HepG2 (cell line): ENCODE results near the gene MDH2. TPM values are rescaled to one million over a fixed set of nuclear protein-coding genes. Genes with fewer than 3 reads are reported as not detected.
A peak's percentile ranks its signal among the peaks of the same experiment; 100 is the strongest.

Experiments
- ATAC-seq: fragments of 200-7000 bp; cut with Tn5 transposase; 3 replicates; pipeline ENCODE4 v1.9.1; 2020; ENCODE audit warnings: mild to moderate bottlenecking, moderate library complexity
- BruUV-seq: library from RNA; stranded (reverse); fragments of 400-500 nt; replicated peaks from 2 replicates; lab custom pipeline; 2021; lab: Mats Ljungman, UMichigan
- CTCF ChIA-PET: fragments of 300-600 bp; formaldehyde crosslinking; extraction: SDS; loops from one replicate; lab custom pipeline; 2021; ENCODE audit warnings: low total read pairs, inconsistent platforms, low intra/inter-chr PET ratio; lab: Yijun Ruan, JAX
- POLR2A ChIA-PET: fragments of 350-600 bp; sonication (Branson Sonifier 250); formaldehyde crosslinking; loops from one replicate; lab custom pipeline; 2020; ENCODE audit warnings: antibody characterized with exemption, inconsistent platforms; lab: Yijun Ruan, JAX
- DNase-seq: peaks from one replicate; pipeline ENCODE4 v3.0.0-alpha.2; 2015; ENCODE audit warnings: low spot score
- FAIRE-seq: peaks from 3 replicates; lab custom pipeline; 2011; peaks lifted over from hg19 to GRCh38; lab: Jason Lieb, UNC
- H2AFZ ChIP-seq: one replicate; pipeline ENCODE4 v1.6.1; 2011; ENCODE audit warnings: low read length, inconsistent platforms
- H3K27ac ChIP-seq: fragments of 300-600 bp; 3 replicates; pipeline ENCODE4 v1.8.0; 2011; ENCODE audit warnings: mixed run types, mild to moderate bottlenecking, mixed read lengths, low read length, inconsistent platforms; ENCODE audit not compliant: insufficient read depth; ENCODE audit errors: extremely low read length
- H3K27me3 ChIP-seq, 2 experiments: fragments of 200-600 bp in 1 of 2; 2 replicates in 1 of 2; 3 replicates in 1 of 2; pipeline versions ENCODE4 v1.6.0 to v1.8.0; 2011; ENCODE audit warnings: low read length in 2 of 2, mild to moderate bottlenecking in 2 of 2, moderate library complexity in 2 of 2, inconsistent platforms in 1 of 2; ENCODE audit not compliant: insufficient read depth in 2 of 2, control insufficient read depth in 1 of 2
- H3K36me3 ChIP-seq, 2 experiments: fragments of 200-600 bp in 1 of 2; replicated peaks in 1 of 2; 2 replicates in 1 of 2; 3 replicates in 1 of 2; pipeline versions ENCODE4 v1.5.1 to v1.8.0; 2011; ENCODE audit warnings: low read length in 2 of 2, inconsistent platforms in 1 of 2; ENCODE audit not compliant: insufficient read depth in 2 of 2, control insufficient read depth in 1 of 2
- H3K4me1 ChIP-seq: 2 replicates; pipeline ENCODE4 v1.5.1; 2012; ENCODE audit warnings: low read length, inconsistent platforms; ENCODE audit not compliant: insufficient read depth
- H3K4me2 ChIP-seq: 2 replicates; pipeline ENCODE4 v1.6.0; 2011; ENCODE audit warnings: low read depth, low read length, inconsistent platforms
- H3K4me3 ChIP-seq, 3 experiments: fragments of 200-600 bp in 1 of 3; sonication (generic), shearing (Covaris generic) in 1 of 3; replicated peaks in 1 of 3; 2 replicates each; pipeline ENCODE4 v1.5.1; 2011 to 2016; ENCODE audit warnings: low read length in 3 of 3, inconsistent platforms in 2 of 3, low read depth in 2 of 3, mild to moderate bottlenecking in 2 of 3, control low read depth in 1 of 3, mixed read lengths in 1 of 3; ENCODE audit not compliant: insufficient read depth in 1 of 3
- H3K79me2 ChIP-seq: one replicate; pipeline ENCODE4 v1.6.1; 2011; ENCODE audit warnings: low read length, inconsistent platforms; ENCODE audit not compliant: insufficient read depth
- H3K9ac ChIP-seq: 2 replicates; pipeline ENCODE4 v1.6.0; 2011; ENCODE audit warnings: mild to moderate bottlenecking, low read depth, low read length, inconsistent platforms; ENCODE audit not compliant: insufficient read depth
- H3K9me3 ChIP-seq: 2 replicates; pipeline ENCODE4 v1.5.1; 2012; ENCODE audit warnings: mild to moderate bottlenecking, low read length
- H4K20me1 ChIP-seq: 2 replicates; pipeline ENCODE4 v1.6.0; 2011; ENCODE audit warnings: inconsistent platforms, mild to moderate bottlenecking, low read length, moderate library complexity; ENCODE audit not compliant: insufficient read depth
- AGO2 ChIP-seq: fragments of 200-400 bp; formaldehyde crosslinking; optimal IDR thresholded peaks from 2 replicates; pipeline ENCODE3; 2017; ENCODE audit warnings: mild to moderate bottlenecking, low read depth, low read length, moderate library complexity
- KMT2A ChIP-seq: sonication (generic); formaldehyde crosslinking; IDR thresholded peaks from 2 replicates; pipeline ENCODE4 v1.4.0; 2020; ENCODE audit warnings: missing genetic modification reagents
- MAFK ChIP-seq, 2 experiments: IDR thresholded peaks in 1 of 2; conservative IDR thresholded peaks in 1 of 2; 2 replicates each; pipeline ENCODE4 v1.6.1; 2011; ENCODE audit warnings: improper control_type of control experiment in 2 of 2, low read length in 2 of 2
- NR2C2 ChIP-seq: sonication (generic); formaldehyde crosslinking; IDR thresholded peaks from 2 replicates; pipeline ENCODE4 v1.4.0; 2020; ENCODE audit warnings: missing genetic modification reagents, mild to moderate bottlenecking, moderate library complexity, borderline replicate concordance
- RAD21 ChIP-seq: fragments of 450-650 bp; formaldehyde crosslinking; IDR thresholded peaks from 2 replicates; pipeline ENCODE4 v1.5.0; 2020; ENCODE audit warnings: mild to moderate bottlenecking
- RBFOX2 ChIP-seq: fragments of 200-400 bp; formaldehyde crosslinking; IDR thresholded peaks from 2 replicates; pipeline ENCODE4 v1.6.1; 2017; ENCODE audit warnings: low read depth, mild to moderate bottlenecking, low read length
- ZFX ChIP-seq: sonication (generic); formaldehyde crosslinking; IDR thresholded peaks from 2 replicates; pipeline ENCODE4 v1.4.0; 2020; ENCODE audit warnings: mild to moderate bottlenecking, low read depth, missing genetic modification reagents, moderate library complexity
- ZNF124 ChIP-seq: sonication (generic); formaldehyde crosslinking; IDR thresholded peaks from 2 replicates; pipeline ENCODE4 v1.4.0; 2020; ENCODE audit warnings: missing genetic modification reagents
- WGBS: methylation state at CpG from one replicate; pipeline ENCODE4 v1.1.6; 2017; ENCODE audit warnings: low lambda C conversion rate; 5-methylcytosine and 5-hydroxymethylcytosine counted together
- in situ Hi-C: cut with HindIII; loops from 2 replicates; pipeline ENCODE4 v1.10.0; 2017; ENCODE audit warnings: low pct_unique_long_range_greater_than_20kb; ENCODE audit not compliant: extremely low pct_ligation_motif_present
- intact Hi-C: fragments of 100-400 bp; cut with micrococcal nuclease; formaldehyde crosslinking; loops from one replicate; pipeline ENCODE4 v1.10.0; 2022; ENCODE audit not compliant: unreplicated experiment
- polyA plus RNA-seq, 8 experiments: library from polyadenylated mRNA; depleted of rRNA in 3 of 8; stranded (reverse) in 7 of 8; unstranded in 1 of 8; fragments of >200 nt; fragmentation: Illumina TruSeq in 4 of 8; extraction: Trizol in 4 of 8; gene quantifications; 2 replicates each; pipeline versions ENCODE4 v1.2.1 to v1.2.3, GENCODE V29; 2011 to 2016; ENCODE audit warnings: low read depth in 4 of 8, missing spikeins in 1 of 8, mixed read lengths in 1 of 8; ENCODE audit not compliant: insufficient read depth in 1 of 8
- total RNA-seq, 5 experiments: library from RNA; depleted of rRNA; stranded (reverse); fragments of >200 nt; fragmentation: Illumina TruSeq; extraction: Trizol; gene quantifications; 2 replicates each; pipeline ENCODE4 v1.2.3, GENCODE V29; 2016; ENCODE audit warnings: low read depth in 1 of 5
- TF ChIP-seq, protein P1 (sequence below): sonication (generic); formaldehyde crosslinking; conservative IDR thresholded peaks from 2 replicates; pipeline ENCODE4 v1.8.0; 2022; ENCODE audit warnings: low read depth, missing genetic modification reagents

Gene MDH2
- total and polyA plus RNA-seq, 2 of the 13 experiments (the other 11 are each of a cell fraction or from before 2014, with no cell fraction given) = 81.4 to 90.3 TPM

DNA sequence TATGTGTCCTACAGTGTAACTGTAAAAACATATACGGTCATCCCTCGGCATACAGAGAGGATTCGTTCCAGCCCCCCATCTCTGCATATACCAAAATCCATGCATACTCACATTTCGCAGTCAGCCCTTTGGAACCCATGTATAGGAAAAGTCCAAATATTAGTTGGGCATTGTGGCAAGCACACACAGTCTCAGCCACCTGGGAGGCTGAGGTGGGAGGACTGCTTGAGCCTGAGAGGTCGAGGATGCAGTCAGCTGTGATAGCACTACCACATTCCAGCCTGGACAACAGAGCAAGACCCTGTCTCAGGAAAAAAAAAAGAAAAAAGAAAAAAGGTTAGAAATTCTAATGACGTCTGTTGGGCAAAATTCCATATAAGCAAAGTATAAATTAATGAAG lies 29.1 kb downstream of the MDH2 start:
- H3K36me3 ChIP-seq = peaks cover 22 to 45% of the 10 kb centered on the region in 2 experiments; a peak in 4 of 5 replicates
- no peak overlapping the region for H3K27ac ChIP-seq
- intact Hi-C loops = no loop called here
- H3K79me2 ChIP-seq = no peaks in the 10 kb centered on the region
- no peak for FAIRE-seq
- POLR2A ChIA-PET = no interaction called here
- no TSS peak for BruUV-seq
- CTCF ChIA-PET = no interaction called here
- no peaks in the 10 kb centered on the region for H4K20me1 ChIP-seq
- DNase-seq = no peak
- H3K27me3 ChIP-seq = no peaks in the 10 kb centered on the region
- no peak for TF ChIP-seq RAD21
- no peak for TF ChIP-seq ZNF124 (CRISPR knock-in tag)
- TF ChIP-seq, protein P1, sequence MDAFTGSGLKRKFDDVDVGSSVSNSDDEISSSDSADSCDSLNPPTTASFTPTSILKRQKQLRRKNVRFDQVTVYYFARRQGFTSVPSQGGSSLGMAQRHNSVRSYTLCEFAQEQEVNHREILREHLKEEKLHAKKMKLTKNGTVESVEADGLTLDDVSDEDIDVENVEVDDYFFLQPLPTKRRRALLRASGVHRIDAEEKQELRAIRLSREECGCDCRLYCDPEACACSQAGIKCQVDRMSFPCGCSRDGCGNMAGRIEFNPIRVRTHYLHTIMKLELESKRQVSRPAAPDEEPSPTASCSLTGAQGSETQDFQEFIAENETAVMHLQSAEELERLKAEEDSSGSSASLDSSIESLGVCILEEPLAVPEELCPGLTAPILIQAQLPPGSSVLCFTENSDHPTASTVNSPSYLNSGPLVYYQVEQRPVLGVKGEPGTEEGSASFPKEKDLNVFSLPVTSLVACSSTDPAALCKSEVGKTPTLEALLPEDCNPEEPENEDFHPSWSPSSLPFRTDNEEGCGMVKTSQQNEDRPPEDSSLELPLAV (CRISPR knock-in tag) = no peak
- TF ChIP-seq NR2C2 (CRISPR knock-in tag) = no peak
- no peak for TF ChIP-seq KMT2A
- no peak for TF ChIP-seq ZFX (CRISPR knock-in tag)
- H3K4me1 ChIP-seq = no peaks in the 10 kb centered on the region
- no peak overlapping the region for H2AFZ ChIP-seq
- 97% methylated on average over 6 of the region's 6 CpGs for WGBS
- H3K4me2 ChIP-seq = no peak overlapping the region
- in situ Hi-C loops = no loop called here
- no peak overlapping the region for H3K9ac ChIP-seq
- ATAC-seq = no peak
- H3K9me3 ChIP-seq = no peaks in the 10 kb centered on the region
- no peak overlapping the region for H3K4me3 ChIP-seq

DNA sequence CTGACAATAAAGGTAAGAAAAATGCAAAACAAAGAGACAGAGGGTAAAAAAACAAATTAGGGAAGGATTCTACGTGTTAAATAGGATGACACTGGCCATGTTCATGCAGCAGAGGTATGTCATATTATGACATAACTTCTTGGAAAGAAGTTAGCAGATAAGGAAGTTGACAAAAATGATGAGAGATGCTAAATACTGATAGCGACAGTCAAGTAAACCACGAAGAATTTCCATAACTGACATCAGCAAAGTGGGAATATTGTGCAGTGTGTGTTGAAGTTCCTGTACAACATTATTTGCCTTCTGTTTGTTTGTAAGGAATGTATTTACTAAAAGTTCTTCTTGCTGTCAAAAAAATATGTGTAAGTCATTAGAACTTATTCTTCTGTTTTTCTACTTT lies 29.5 kb downstream of the MDH2 start:
- ATAC-seq = no peak
- ChIA-PET POLR2A (no interaction called here), CTCF (no interaction called here)
- TF ChIP-seq MAFK (conservative IDR thresholded peaks at IDR 0.05 in 1 of 2, IDR thresholded peaks at IDR 0.05 in 1 of 2; ENCODE audit: low read length in 2 of 2) (0 out of 4 replicates have a peak, but pooled peaks of 1 of the 2 experiments have one; percentile 18), RBFOX2 (0 out of 2 replicates have a peak, but pooled peaks have one; percentile 16), AGO2 (no peak)
- H3K4me1 ChIP-seq = no peaks in the 10 kb centered on the region
- no peaks in the 10 kb centered on the region for H3K27me3 ChIP-seq
- H3K79me2 ChIP-seq = no peaks in the 10 kb centered on the region
- H3K4me2 ChIP-seq = no peak overlapping the region
- no peak overlapping the region for H3K4me3 ChIP-seq
- BruUV-seq = no TSS peak
- no peaks in the 10 kb centered on the region for H4K20me1 ChIP-seq
- no peak overlapping the region for H3K9ac ChIP-seq
- no peak for DNase-seq
- peaks cover 20 to 44% of the 10 kb centered on the region in 2 experiments; a peak in 4 of 5 replicates for H3K36me3 ChIP-seq
- in situ Hi-C loops = no loop called here
- no peaks in the 10 kb centered on the region for H3K9me3 ChIP-seq
- 97% methylated on average over 3 of the region's 3 CpGs for WGBS
- H2AFZ ChIP-seq = no peak overlapping the region
- peak; percentile 42 for FAIRE-seq
- intact Hi-C loops = no loop called here
- H3K27ac ChIP-seq = no peak overlapping the region
